HG03175 (cell line): ENCODE data around the gene ITSN1.

Source experiments
- ATAC-seq: cut with Tn5 transposase; IDR thresholded peaks from one replicate; pipeline ENCODE4 v1.9.1; 2021; ENCODE audit warnings: mild to moderate bottlenecking, moderate library complexity; ENCODE audit not compliant: unreplicated experiment

The ITSN1 gene

GRCh38 chr21:33829844-33830243 lies 187.5 kb downstream of the ITSN1 start:
- ATAC-seq: no peak

- no peak for ATAC-seq
Observed at GRCh38 chr21:33831962-33832659, 189.8 kb downstream of the ITSN1 start.

GRCh38 chr21:33834801-33835500 lies 192.7 kb downstream of the ITSN1 start:
- no peak for ATAC-seq

- no peak for ATAC-seq
Observed at GRCh38 chr21:33835920-33836319, 193.6 kb downstream of the ITSN1 start.

- ATAC-seq: no peak
Observed at GRCh38 chr21:33836408-33836807, 194.1 kb downstream of the ITSN1 start.

GRCh38 chr21:33839167-33839716 lies 196.9 kb downstream of the ITSN1 start:
- ATAC-seq: no peak

- no peak for ATAC-seq
Observed at GRCh38 chr21:33839806-33840205, 197.5 kb downstream of the ITSN1 start.

GRCh38 chr21:33840771-33841170 lies 198.5 kb downstream of the ITSN1 start:
- no peak for ATAC-seq

- ATAC-seq: no peak
Observed at GRCh38 chr21:33841561-33841960, 199.3 kb downstream of the ITSN1 start.

GRCh38 chr21:33843216-33843615 lies 200.9 kb downstream of the ITSN1 start:
- ATAC-seq: no peak

GRCh38 chr21:33844104-33844889 lies 202.0 kb downstream of the ITSN1 start:
- no peak for ATAC-seq

GRCh38 chr21:33844890-33845205 lies 202.5 kb downstream of the ITSN1 start:
- ATAC-seq: no peak

GRCh38 chr21:33846141-33846540 lies 203.8 kb downstream of the ITSN1 start:
- ATAC-seq: no peak

GRCh38 chr21:33847588-33848248 lies 205.4 kb downstream of the ITSN1 start:
- ATAC-seq: no peak

- no peak for ATAC-seq
Observed at GRCh38 chr21:33848249-33848953, 206.1 kb downstream of the ITSN1 start.

- ATAC-seq: no peak
Observed at GRCh38 chr21:33849834-33850233, 207.5 kb downstream of the ITSN1 start.

- no peak for ATAC-seq
Observed at GRCh38 chr21:33850401-33850800, 208.1 kb downstream of the ITSN1 start.

- no peak for ATAC-seq
Observed at GRCh38 chr21:33850985-33851384, 208.7 kb downstream of the ITSN1 start.

- ATAC-seq: no peak
Observed at GRCh38 chr21:33852485-33852884, 210.2 kb downstream of the ITSN1 start.

GRCh38 chr21:33854604-33855003 lies 212.3 kb downstream of the ITSN1 start:
- ATAC-seq: no peak
